Urothelium cell line (cell line): ENCODE data around the gene NALCN.

ENCODE experiments used
- DNase-seq: peaks from one replicate; pipeline ENCODE4 v3.0.0; 2011; ENCODE audit warnings: low spot score, mixed read lengths
- FAIRE-seq: peaks from 2 replicates; lab custom pipeline; 2011; peaks lifted over from hg19 to GRCh38; lab: Jason Lieb, UNC

NALCN gene

GRCh38 chr13:101291646-101292515, 124.4 kb downstream of the NALCN start:
- FAIRE-seq (no peak), DNase-seq (no peak)

DNA sequence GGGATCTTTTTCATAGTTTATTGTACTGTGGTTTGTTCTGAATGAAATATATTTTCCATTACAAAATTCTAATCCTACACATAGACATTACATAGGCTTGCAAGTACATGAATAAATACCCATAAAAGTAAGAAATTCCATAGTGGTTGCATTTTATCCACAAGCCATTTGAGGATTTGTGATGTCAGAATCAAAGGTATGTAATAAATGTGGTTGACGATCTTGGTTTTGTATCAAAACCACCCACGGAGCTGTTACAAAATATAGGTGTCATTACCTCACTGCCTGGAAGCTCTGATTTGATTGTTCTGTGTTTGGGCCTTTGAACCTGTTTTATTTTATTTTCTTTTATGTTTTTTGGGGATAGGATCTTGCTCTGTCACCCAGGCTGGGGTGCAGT, 125.1 kb downstream of the NALCN start:
- no peak for DNase-seq
- no peak for FAIRE-seq

DNA sequence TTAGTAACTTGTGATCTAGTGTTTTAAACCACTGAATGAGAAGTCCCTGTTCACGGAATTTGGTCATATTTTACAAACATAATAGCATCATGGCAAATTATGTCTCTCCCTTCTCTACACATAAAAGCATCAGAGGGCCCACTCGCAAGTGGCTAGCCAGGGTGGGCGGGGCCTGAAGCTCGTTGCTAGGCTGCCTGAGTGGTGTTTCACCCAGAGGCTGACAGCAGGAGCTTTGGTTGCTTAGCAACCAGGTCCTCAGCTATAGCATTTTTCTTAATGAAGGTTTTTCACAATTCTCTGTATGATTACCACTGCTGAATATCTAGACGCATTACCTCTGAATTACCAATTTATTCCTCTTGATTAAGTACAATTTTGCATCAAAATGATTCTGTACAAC, 126.5 kb downstream of the NALCN start:
- DNase-seq (no peak), FAIRE-seq (no peak)

GRCh38 chr13:101283782-101284181, 132.5 kb downstream of the NALCN start:
- no peak for DNase-seq
- FAIRE-seq = no peak

GRCh38 chr13:101272886-101273285, 143.4 kb downstream of the NALCN start:
- FAIRE-seq = no peak
- no peak for DNase-seq

DNA sequence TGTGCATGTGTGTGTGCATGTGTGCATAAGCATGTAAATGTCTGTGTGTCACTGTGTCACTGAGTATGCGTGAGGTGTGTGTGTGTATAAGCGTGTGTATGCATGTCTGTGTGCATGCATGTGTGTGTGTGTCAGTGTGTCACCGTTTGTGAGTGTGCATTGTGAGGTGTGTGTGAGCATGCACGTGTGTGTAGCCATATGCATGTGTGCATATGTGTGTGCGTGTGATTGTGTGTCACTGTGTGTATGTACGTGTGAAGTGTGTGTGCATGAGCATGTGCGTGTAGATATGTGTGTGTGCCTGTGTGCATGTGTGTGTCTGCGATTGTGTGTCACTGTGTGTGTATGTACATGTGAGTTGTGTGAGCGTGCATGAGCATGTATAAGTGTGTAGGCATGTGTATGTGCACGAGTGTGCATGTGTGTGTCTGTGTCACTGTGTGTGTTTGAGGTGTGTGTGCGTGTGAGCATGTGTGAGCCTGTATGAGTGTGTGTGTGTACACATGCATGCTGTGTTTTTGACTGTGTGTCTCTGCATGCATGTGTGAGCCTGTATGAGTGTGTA, 144.5 kb downstream of the NALCN start:
- no peak for DNase-seq
- FAIRE-seq = peak; percentile 91

- FAIRE-seq (no peak), DNase-seq (no peak)
Measured at GRCh38 chr13:101267656-101268055, 148.7 kb downstream of the NALCN start.

DNA sequence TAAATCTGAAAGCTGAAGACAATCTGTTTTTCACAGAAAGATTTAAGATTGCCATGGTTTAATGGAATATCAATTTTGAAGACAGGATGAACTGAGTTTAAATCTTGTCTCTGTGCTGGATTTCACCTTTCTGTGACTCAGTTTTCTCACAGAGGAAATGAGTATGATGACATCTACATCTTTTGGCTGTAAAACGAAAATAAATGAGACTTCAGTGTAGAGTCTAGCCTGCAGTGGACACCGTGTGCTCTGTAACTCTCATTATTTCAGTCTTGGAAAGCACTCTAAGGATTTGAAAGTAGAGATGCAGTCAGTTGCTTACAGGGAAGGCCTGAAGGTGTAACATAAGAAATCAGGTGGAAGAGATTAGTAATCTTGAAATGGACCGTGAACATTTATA, 150.4 kb downstream of the NALCN start:
- DNase-seq (no peak), FAIRE-seq (no peak)

DNA sequence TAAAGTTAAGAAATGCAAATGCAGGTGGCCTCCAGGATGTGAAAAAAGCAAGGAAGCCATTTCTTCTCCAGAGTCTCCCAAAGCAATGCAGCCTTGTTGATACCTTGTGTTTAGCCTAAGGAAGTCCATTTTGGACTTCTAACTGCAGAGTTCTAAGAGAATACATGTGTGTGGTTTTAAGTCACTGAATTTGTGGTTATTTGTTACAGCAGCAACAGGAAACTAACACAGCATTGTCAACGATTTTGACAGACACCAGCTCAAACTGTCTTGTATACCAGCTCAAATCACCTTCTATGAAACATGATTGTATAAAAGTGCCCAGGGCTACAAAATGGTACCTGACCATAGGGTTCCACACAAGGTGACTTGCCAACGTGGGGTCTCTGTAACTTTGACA, 151.4 kb downstream of the NALCN start:
- DNase-seq (no peak), FAIRE-seq (no peak)

DNA sequence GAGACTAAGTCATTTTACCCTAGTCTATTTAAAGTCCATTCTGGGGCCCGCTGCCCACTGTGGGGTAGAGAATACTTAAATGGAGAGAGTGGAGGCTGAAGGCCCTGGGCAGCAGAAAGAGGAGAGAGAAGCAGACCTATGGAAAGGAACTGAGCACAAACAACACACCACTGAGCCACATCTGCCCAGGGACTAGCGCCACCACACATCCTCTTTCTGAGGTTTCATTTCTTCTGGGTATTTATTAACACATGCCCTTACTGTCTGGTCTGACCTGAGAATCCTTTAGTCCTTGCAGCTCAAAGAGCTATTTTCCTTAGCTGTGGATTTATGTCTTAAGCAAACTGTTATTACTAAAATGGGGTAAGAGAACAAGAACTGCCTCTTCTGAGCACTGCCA, 154.0 kb downstream of the NALCN start:
- DNase-seq (no peak), FAIRE-seq (no peak)

- FAIRE-seq (no peak), DNase-seq (peak; percentile 5)
Measured at GRCh38 chr13:101258509-101258908, 157.8 kb downstream of the NALCN start.

DNA sequence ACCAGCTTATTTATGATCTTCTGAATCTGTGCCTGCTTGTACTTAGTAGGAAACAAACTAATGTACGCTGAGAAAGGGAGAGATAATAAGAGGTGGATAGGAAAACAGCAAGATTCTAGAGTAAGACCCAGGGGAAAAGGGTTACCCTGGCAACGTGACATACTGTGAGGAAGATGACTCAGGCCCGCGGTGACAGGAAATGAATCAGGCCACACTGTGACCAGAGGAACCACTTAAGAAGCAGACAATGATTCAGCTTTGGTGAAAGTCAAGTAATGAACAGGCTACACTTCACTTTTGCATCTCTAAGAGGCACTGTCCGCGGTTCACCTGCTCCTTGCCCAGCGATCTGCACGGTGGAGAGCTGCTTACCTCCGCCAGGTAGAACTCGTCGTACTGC, 158.2 kb downstream of the NALCN start:
- DNase-seq (peak; percentile 76), FAIRE-seq (peak; percentile 63)

DNA sequence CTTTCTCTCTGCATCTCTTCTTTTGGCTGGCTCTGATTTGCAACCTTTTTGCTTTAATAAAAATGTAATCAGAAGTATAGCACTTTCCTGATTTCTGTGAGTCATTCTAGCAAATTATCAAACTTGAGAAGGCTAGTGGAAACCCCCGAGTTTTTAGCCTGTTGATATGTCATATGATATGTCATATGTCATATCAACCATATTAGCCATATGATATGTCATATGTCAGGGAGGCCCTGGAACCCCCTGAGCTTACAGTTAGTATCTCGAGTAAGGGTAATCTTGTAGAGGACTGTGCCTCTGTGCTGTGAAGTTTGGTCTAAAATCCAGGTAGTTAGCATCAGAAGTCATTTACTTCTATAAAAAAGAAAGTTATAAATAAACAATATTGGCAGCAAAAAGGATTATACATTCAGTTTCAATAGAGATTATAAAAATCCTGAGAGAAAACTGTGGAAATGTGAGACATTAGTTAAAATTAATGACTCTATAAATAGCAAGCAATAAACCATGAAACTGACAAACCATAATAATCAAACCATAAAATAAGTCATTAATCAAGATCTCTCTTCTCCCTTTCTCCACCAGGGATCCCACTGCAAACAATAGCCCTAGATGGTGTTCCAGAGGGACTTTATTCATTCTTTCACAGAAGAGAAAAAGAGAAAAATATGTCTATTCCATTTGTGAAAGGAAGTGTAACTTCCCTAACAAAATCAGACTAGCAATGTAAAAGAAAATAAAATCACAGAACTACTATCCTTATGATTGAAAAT, 167.4 kb downstream of the NALCN start:
- FAIRE-seq = no peak

DNA sequence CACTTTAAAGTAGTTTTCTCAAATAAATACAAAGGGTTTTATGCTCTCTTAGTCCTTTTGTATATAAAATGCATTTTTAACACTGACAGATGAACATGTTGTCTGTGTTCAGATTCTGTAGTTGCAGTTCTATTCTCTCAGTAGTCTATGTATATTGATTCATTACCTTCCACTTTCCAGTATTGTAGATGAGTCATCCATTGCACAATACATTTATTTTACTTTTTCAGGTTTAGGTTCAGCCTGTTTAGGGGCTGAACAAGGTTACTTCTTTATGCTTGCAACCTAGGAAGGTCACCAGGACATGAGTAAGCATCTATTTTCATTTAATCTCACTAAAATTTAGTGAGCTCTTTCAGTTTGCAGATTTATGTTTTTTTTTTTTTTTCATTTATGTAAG, 173.6 kb downstream of the NALCN start:
- no peak for FAIRE-seq
- no peak for DNase-seq

More for the DNA sequence above, 167.4 kb downstream of the NALCN start:
- DNase-seq = no peak

DNA sequence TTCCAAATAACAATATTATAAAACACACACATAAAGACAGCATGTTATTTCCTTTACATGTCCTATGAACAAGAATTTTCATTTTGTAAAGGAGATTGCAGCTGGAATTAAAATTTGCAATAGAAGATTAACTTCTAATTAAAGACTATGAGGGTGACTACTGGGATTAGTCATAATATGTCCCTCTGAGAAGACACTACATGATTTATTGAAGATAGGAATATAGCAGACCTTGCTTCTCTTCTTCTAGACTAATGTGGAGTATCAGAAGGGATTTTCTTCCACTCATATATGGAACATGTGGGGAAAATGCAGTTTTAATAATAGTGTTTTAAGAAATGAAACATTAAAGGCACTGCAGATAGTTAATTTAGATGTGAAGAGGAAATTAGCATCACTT, 177.8 kb downstream of the NALCN start:
- DNase-seq (no peak), FAIRE-seq (no peak)

DNA sequence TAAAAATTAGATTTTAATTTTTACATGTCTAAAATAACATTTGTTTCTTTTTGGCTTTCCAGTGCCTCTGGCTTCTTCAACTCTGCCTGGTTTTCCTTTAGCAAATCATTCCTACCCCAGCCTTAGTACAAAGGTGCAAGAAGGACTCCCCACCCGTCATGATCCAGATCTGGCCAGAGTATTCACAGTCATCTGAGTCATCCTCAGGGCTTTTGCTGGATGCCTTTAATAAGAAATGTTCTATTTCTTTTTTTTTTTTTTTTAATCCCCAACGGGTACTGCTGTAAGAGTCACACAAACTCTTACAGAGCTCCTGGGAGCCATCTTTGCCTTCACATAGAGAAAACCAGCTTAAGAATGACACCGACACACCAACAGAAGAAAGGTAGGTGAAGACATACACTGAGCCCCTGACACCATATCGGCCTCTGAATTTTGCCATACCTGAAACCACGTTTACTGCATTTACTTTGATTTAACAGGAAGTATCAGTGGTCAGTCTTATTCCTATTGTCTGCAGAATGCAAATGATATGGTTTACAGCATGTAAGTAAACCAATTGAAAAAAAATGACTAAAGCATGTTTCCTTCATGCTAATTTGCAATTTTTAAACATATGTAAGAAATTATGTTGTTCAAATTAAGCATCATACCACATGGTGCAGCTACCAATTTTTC, 184.4 kb downstream of the NALCN start:
- FAIRE-seq = no peak

DNA sequence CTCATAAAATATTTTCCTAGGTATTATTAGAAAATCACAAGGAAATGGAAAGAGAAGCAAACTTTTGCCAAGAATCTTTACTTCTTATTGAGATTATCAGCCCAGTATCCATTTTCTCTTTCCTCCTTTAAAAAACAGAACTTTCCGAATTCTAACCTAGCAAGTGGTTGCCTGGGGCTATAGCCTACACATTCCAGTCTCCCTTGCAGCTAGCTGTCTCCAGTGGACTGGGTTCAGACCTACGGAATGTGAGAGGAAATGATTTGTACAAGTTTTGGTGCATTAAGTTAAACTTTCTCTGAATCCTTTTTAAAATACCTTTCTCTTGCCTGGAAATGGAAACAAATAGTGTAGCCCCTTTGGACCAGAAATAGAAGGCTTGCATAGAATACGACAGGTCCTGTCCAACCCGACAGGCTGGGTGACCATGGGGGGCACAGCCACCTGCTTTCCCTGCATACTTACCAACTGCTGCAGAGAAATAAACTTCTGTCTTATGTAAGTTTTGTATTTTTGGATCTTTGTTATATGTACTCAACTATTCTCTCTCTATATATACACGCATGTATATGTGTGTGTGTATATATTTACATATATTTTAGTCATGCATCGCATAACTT, 185.9 kb downstream of the NALCN start:
- DNase-seq = no peak

More for the DNA sequence above, 184.4 kb downstream of the NALCN start:
- DNase-seq = peak; percentile 5

GRCh38 chr13:101219609-101220265, 196.6 kb downstream of the NALCN start:
- DNase-seq (no peak), FAIRE-seq (no peak)

More for the DNA sequence above, 185.9 kb downstream of the NALCN start:
- FAIRE-seq = no peak

DNA sequence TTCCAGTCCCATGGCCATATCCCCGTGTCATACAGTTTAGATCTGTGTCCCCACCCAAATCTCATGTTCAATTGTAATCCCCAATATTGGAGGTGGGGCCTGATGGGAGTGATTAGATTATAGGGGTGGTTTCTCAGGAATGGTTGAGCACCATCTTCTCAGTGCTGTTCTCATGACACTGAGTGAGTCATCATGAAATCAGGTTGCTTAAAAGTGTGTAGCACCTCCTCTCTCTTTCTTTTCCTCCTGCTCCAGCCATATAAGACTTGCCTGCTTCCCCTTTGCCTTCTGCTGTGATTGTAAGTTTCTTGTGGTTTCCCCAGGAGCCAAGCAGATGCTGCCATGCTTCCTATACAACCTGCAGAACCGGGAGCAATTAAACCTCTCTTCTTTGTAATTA, 197.8 kb downstream of the NALCN start:
- DNase-seq = no peak
- FAIRE-seq = no peak

GRCh38 chr13:101217086-101217485, 199.2 kb downstream of the NALCN start:
- no peak for DNase-seq
- no peak for FAIRE-seq
